Right lobe of liver (tissue), 4 donors: Measurements from ENCODE around the gene RAPGEFL1.

Experiments used
- POLR2A ChIP-seq: fragments of 450-650 bp; IDR thresholded peaks from one replicate; pipeline ENCODE4 v1.6.1; 2017; ENCODE audit warnings: antibody characterized with exemption, mild to moderate bottlenecking
- TF ChIP-seq, protein P1 (sequence below), 4 donors: fragments of 200-600 bp in 3 of 4; fragments of 450-650 bp in 1 of 4; IDR thresholded peaks; one replicate each; pipeline versions ENCODE4 v1.5.1 to v1.8.0; 2016 to 2022; ENCODE audit warnings: antibody characterized with exemption in 4 of 4, mild to moderate bottlenecking in 2 of 4
- donor health status: DM: no; HTN: no; CAD: no.
- donor health status: DM: no; HTN: no; CAD: no.
- donor health status: DM: no; HTN: yes; CAD: no.

DNA sequence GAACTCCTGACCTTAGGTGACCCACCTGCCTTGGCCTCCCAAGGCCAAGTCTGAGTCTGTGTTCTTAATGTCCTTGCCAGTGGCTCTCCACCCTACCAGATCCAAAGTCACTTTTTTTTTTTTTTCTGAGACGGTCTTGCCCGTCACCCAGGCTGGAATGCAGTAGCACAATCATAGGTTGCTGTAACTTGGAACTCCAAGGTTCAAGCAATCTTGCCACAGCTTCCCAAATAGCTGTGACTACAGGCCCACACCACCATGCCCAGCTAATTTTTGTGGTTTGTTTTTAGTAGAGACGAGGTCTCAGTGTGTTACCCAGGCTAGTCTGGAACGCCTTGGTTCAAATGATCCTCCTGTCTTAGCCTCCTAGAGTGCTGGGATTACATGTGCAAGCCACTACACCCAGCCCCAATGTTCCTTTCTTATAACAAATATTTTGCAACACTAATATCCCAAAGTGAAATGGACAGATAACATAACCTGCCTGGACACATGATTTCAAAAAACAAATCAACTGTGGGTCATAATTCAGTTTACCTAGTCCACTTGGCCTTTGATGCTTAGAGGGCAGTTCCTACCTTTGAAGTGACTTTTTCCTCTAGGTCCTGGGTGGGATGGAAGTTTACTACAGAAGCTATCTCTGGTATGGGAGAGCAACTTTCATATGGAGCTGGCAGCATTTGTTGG is 4.0 kb upstream of the RAPGEFL1 start:
- TF ChIP-seq, protein P1, sequence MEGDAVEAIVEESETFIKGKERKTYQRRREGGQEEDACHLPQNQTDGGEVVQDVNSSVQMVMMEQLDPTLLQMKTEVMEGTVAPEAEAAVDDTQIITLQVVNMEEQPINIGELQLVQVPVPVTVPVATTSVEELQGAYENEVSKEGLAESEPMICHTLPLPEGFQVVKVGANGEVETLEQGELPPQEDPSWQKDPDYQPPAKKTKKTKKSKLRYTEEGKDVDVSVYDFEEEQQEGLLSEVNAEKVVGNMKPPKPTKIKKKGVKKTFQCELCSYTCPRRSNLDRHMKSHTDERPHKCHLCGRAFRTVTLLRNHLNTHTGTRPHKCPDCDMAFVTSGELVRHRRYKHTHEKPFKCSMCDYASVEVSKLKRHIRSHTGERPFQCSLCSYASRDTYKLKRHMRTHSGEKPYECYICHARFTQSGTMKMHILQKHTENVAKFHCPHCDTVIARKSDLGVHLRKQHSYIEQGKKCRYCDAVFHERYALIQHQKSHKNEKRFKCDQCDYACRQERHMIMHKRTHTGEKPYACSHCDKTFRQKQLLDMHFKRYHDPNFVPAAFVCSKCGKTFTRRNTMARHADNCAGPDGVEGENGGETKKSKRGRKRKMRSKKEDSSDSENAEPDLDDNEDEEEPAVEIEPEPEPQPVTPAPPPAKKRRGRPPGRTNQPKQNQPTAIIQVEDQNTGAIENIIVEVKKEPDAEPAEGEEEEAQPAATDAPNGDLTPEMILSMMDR (IDR thresholded peaks at IDR 0.05): no peak
- no peak for TF ChIP-seq POLR2A
